ENCODE measurements around the gene ITPRID2. TPM values are rescaled to one million over a fixed set of nuclear protein-coding genes. Genes with fewer than 3 reads are reported as not detected.

The ITPRID2 gene
- total RNA-seq, 4 donors from 2014 or later: 38.7 to 91.9 (median 42.5) TPM

DNA sequence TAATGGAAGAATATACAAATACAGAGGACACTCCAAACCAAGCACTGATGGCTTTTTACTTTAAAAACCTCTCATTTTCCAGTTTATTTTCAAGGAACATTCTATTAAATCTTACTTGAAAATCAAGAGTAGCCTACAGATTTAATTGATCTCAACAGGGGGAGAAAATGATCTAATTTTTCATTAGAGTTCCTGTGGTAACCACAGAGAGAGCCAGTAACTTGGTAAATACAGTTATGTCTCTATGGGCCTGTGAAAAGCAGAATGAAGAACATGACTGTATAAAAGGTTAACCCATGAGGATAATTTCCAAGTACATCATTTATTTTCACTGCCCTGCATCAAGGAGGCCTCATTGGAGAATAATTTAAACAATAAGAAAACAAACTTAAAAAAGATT lies 39.8 kb upstream of the ITPRID2 start:
- Histone ChIP-seq H3K27ac (no peak overlapping the region), H3K4me1 (no peaks in the 10 kb centered on the region), H3K27me3 (no peaks in the 10 kb centered on the region), H3K4me3 (no peak overlapping the region), H3K36me3 (no peaks in the 10 kb centered on the region), H3K9me3 (no peaks in the 10 kb centered on the region)
- in situ Hi-C loops (cut with MboI; ENCODE audit: low sequenced_read_pairs in 4 of 4) (no loop called here), intact Hi-C loops (cut with DNase I; ENCODE audit: low total_unique reads) (no loop called here)
- TF ChIP-seq POLR2A (IDR thresholded peaks at IDR 0.05) (no peak), CTCF (IDR thresholded peaks at IDR 0.05 in 4 of 5, conservative IDR thresholded peaks at IDR 0.05 in 1 of 5) (no peak)
- DNase-seq (no peak), ATAC-seq (no peak)

GRCh38 chr2:181853696-181854095 lies 37.8 kb upstream of the ITPRID2 start:
- in situ Hi-C loops (cut with MboI; ENCODE audit: low sequenced_read_pairs in 4 of 4) (no loop called here), intact Hi-C loops (cut with DNase I; ENCODE audit: low total_unique reads) (no loop called here)
- ATAC-seq (no peak), DNase-seq (no peak)
- no peaks in the 10 kb centered on the region for H3K9me3 ChIP-seq
- no peak overlapping the region for H3K4me3 ChIP-seq
- TF ChIP-seq POLR2A (IDR thresholded peaks at IDR 0.05): no peak
- TF ChIP-seq CTCF (IDR thresholded peaks at IDR 0.05 in 4 of 5, conservative IDR thresholded peaks at IDR 0.05 in 1 of 5): no peak
- H3K36me3 ChIP-seq: no peaks in the 10 kb centered on the region
- no peaks in the 10 kb centered on the region for H3K4me1 ChIP-seq
- no peak overlapping the region for H3K27ac ChIP-seq
- H3K27me3 ChIP-seq: no peaks in the 10 kb centered on the region

- TF ChIP-seq POLR2A (IDR thresholded peaks at IDR 0.05) (no peak), CTCF (IDR thresholded peaks at IDR 0.05 in 4 of 5, conservative IDR thresholded peaks at IDR 0.05 in 1 of 5) (no peak)
- Histone ChIP-seq H3K27ac (no peak overlapping the region), H3K4me3 (no peak overlapping the region), H3K36me3 (no peaks in the 10 kb centered on the region), H3K9me3 (no peaks in the 10 kb centered on the region), H3K4me1 (no peaks in the 10 kb centered on the region), H3K27me3 (no peaks in the 10 kb centered on the region)
- DNase-seq (no peak), ATAC-seq (no peak)
- in situ Hi-C loops (cut with MboI; ENCODE audit: low sequenced_read_pairs in 4 of 4) (no loop called here), intact Hi-C loops (cut with DNase I; ENCODE audit: low total_unique reads) (no loop called here)
These were observed 34.0 kb upstream of the ITPRID2 start for GRCh38 chr2:181857483-181857882.

- H3K4me3 ChIP-seq: no peak overlapping the region
- no peaks in the 10 kb centered on the region for H3K36me3 ChIP-seq
- no peaks in the 10 kb centered on the region for H3K27me3 ChIP-seq
- no peaks in the 10 kb centered on the region for H3K9me3 ChIP-seq
- in situ Hi-C loops (cut with MboI; ENCODE audit: low sequenced_read_pairs in 4 of 4) (no loop called here), intact Hi-C loops (cut with DNase I; ENCODE audit: low total_unique reads) (no loop called here)
- ATAC-seq (no peak), DNase-seq (no peak)
- no peaks in the 10 kb centered on the region for H3K4me1 ChIP-seq
- no peak overlapping the region for H3K27ac ChIP-seq
- TF ChIP-seq CTCF (IDR thresholded peaks at IDR 0.05 in 4 of 5, conservative IDR thresholded peaks at IDR 0.05 in 1 of 5) (no peak), POLR2A (IDR thresholded peaks at IDR 0.05) (no peak)
These were observed 32.9 kb upstream of the ITPRID2 start for GRCh38 chr2:181858600-181858999.

DNA sequence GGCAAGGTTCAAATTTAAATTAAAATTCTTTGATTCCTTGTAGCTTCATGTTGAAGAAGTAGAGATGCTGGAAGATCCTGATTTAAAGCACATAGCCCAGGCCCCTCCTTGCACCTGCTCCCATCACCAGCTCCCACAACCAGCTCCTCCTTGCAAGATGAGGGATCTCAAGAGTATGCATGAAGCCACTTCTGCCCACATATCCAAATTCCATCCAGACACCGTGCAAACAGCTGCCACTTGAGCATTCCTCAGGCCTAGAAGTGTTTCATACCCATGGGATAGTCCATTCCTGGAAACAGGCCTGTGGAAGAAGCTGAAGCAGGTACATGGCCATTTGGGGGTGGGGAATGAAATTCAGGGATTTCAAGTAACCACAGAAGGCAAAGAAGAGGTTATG lies 32.4 kb upstream of the ITPRID2 start:
- no peak overlapping the region for H3K27ac ChIP-seq
- DNase-seq (no peak), ATAC-seq (no peak)
- H3K4me3 ChIP-seq: no peak overlapping the region
- no peaks in the 10 kb centered on the region for H3K27me3 ChIP-seq
- H3K36me3 ChIP-seq: no peaks in the 10 kb centered on the region
- H3K9me3 ChIP-seq: no peaks in the 10 kb centered on the region
- intact Hi-C loops (cut with DNase I; ENCODE audit: low total_unique reads) (no loop called here), in situ Hi-C loops (cut with MboI; ENCODE audit: low sequenced_read_pairs in 4 of 4) (no loop called here)
- H3K4me1 ChIP-seq: no peaks in the 10 kb centered on the region
- TF ChIP-seq POLR2A (IDR thresholded peaks at IDR 0.05): no peak
- no peak for TF ChIP-seq CTCF (IDR thresholded peaks at IDR 0.05 in 4 of 5, conservative IDR thresholded peaks at IDR 0.05 in 1 of 5)
